OCI-LY7 (cell line): ENCODE measurements around the gene OPRL1. TPM values are rescaled to one million over a fixed set of nuclear protein-coding genes. Genes with fewer than 3 reads are reported as not detected.
"Not testable (repeated sequence)": the region's sequence is repeated elsewhere in the genome, so short reads cannot be mapped to it uniquely, and the experiment has no call there.

Experiments
- BruUV-seq: library from RNA; stranded (reverse); fragments of 400-500 nt; replicated peaks from 2 replicates; lab custom pipeline; 2021; lab: Mats Ljungman, UMichigan
- CTCF ChIA-PET: fragments of 300-600 bp; sonication (Branson Sonifier 250); formaldehyde crosslinking; loops from one replicate; lab custom pipeline; 2022; ENCODE audit warnings: antibody characterized with exemption; ENCODE audit not compliant: unreplicated experiment; lab: Charles Lee
- POLR2A ChIA-PET: fragments of 300-600 bp; sonication (Branson Sonifier 250); formaldehyde crosslinking; loops from one replicate; lab custom pipeline; 2022; ENCODE audit warnings: antibody characterized with exemption; lab: Charles Lee
- DNase-seq: peaks from one replicate; pipeline ENCODE4 v3.0.0-alpha.2; 2015; ENCODE audit warnings: low spot score
- H2AFZ ChIP-seq: fragments of 200-600 bp; sonication (generic), shearing (Covaris generic); 2 replicates; pipeline ENCODE4 v1.6.1; 2014; ENCODE audit warnings: mild to moderate bottlenecking, antibody characterized with exemption, low read length, moderate library complexity
- H3K27ac ChIP-seq: fragments of 200-600 bp; sonication (generic); 2 replicates; pipeline ENCODE4 v1.5.1; 2014; ENCODE audit warnings: mixed run types, low read depth, mild to moderate bottlenecking, moderate library complexity, low read length, inconsistent platforms; ENCODE audit not compliant: poor library complexity, severe bottlenecking
- H3K36me3 ChIP-seq: fragments of 200-600 bp; sonication (generic); 2 replicates; pipeline ENCODE4 v1.6.1; 2014; ENCODE audit warnings: mild to moderate bottlenecking, antibody characterized with exemption, low read length, moderate library complexity, mixed read lengths; ENCODE audit not compliant: insufficient read depth
- H3K4me1 ChIP-seq: fragments of 200-600 bp; sonication (generic); 2 replicates; pipeline ENCODE4 v1.5.1; 2014; ENCODE audit warnings: mild to moderate bottlenecking, low read length; ENCODE audit not compliant: insufficient read depth, poor library complexity, severe bottlenecking
- H3K4me2 ChIP-seq: fragments of 200-600 bp; sonication (generic); 2 replicates; pipeline ENCODE4 v1.6.1; 2014; ENCODE audit warnings: mild to moderate bottlenecking, low read length
- H3K4me3 ChIP-seq: fragments of 200-600 bp; sonication (generic); 2 replicates; pipeline ENCODE4 v1.5.1; 2014; ENCODE audit warnings: mild to moderate bottlenecking, low read depth, low read length; ENCODE audit not compliant: poor library complexity, severe bottlenecking
- H3K79me2 ChIP-seq: fragments of 200-600 bp; sonication (generic); 2 replicates; pipeline ENCODE4 v1.6.1; 2016; ENCODE audit warnings: low read depth, mild to moderate bottlenecking, low read length, moderate library complexity, mixed read lengths; ENCODE audit not compliant: insufficient read depth
- H3K9me2 ChIP-seq: fragments of 200-600 bp; sonication (generic); 2 replicates; pipeline ENCODE4 v1.6.1; 2016; ENCODE audit warnings: mild to moderate bottlenecking, low read length, mixed read lengths; ENCODE audit not compliant: insufficient read depth
- H3K9me3 ChIP-seq: fragments of 200-600 bp; sonication (generic); 2 replicates; pipeline ENCODE4 v1.6.1; 2014; ENCODE audit warnings: mild to moderate bottlenecking, mixed run types, low read length, mixed read lengths
- H4K20me1 ChIP-seq: fragments of 200-600 bp; sonication (generic); 2 replicates; pipeline ENCODE4 v1.6.1; 2014; ENCODE audit warnings: mild to moderate bottlenecking, antibody characterized with exemption, low read length, moderate library complexity, mixed read lengths; ENCODE audit not compliant: insufficient read depth
- CTCF ChIP-seq: fragments of 200-600 bp; sonication (generic); conservative IDR thresholded peaks from 2 replicates; pipeline ENCODE4 v1.5.1; 2014; ENCODE audit warnings: mild to moderate bottlenecking, antibody characterized with exemption, low read length, moderate library complexity, mixed read lengths
- EZH2phosphoT487 ChIP-seq: fragments of 200-600 bp; sonication (generic); IDR thresholded peaks from 2 replicates; pipeline ENCODE4 v1.6.1; 2018; ENCODE audit warnings: low read depth, borderline replicate concordance, mild to moderate bottlenecking, mixed run types, antibody characterized with exemption, low read length, moderate library complexity, mixed read lengths
- intact Hi-C: fragments of 100-400 bp; cut with micrococcal nuclease; formaldehyde crosslinking; loops from one replicate; pipeline ENCODE4 v1.10.0; 2022; ENCODE audit not compliant: unreplicated experiment
- total RNA-seq, 2 experiments: library from RNA; depleted of rRNA in 1 of 2; stranded (reverse); fragments of >200 nt in 1 of 2; shearing (Covaris generic) in 1 of 2; gene quantifications; 2 replicates each; pipeline ENCODE4 v1.2.3, GENCODE V29; 2014 to 2022

OPRL1 gene
- total RNA-seq, 2 experiments from 2014 or later, result 6.4 to 7.6 TPM

GRCh38 chr20:64130876-64131275, 51.0 kb downstream of the OPRL1 start:
- Histone ChIP-seq H3K9me3 (no peaks in the 10 kb centered on the region), H4K20me1 (no peaks in the 10 kb centered on the region), H2AFZ (no peak overlapping the region), H3K36me3 (no peaks in the 10 kb centered on the region), H3K9me2 (no peaks in the 10 kb centered on the region), H3K4me3 (no peak overlapping the region), H3K4me2 (no peak overlapping the region), H3K79me2 (no peaks in the 10 kb centered on the region), H3K4me1 (no peaks in the 10 kb centered on the region), H3K27ac (no peak overlapping the region)
- intact Hi-C loops, result no loop called here
- no peak for DNase-seq
- no TSS peak for BruUV-seq
- ChIA-PET POLR2A (no interaction called here), CTCF (no interaction called here)
- no peak for TF ChIP-seq CTCF
- TF ChIP-seq EZH2phosphoT487, result no peak

GRCh38 chr20:64131406-64131805, 51.5 kb downstream of the OPRL1 start:
- H3K9me3 ChIP-seq, result no peaks in the 10 kb centered on the region
- ChIA-PET POLR2A (no interaction called here), CTCF (no interaction called here)
- H3K4me2 ChIP-seq, result no peak overlapping the region
- no peak overlapping the region for H3K4me3 ChIP-seq
- H2AFZ ChIP-seq, result no peak overlapping the region
- no peaks in the 10 kb centered on the region for H3K4me1 ChIP-seq
- no peaks in the 10 kb centered on the region for H4K20me1 ChIP-seq
- no peak for TF ChIP-seq EZH2phosphoT487
- no peak for TF ChIP-seq CTCF
- no peaks in the 10 kb centered on the region for H3K79me2 ChIP-seq
- no peaks in the 10 kb centered on the region for H3K9me2 ChIP-seq
- intact Hi-C loops, result no loop called here
- no peak overlapping the region for H3K27ac ChIP-seq
- no peaks in the 10 kb centered on the region for H3K36me3 ChIP-seq
- BruUV-seq, result no TSS peak
- no peak for DNase-seq

GRCh38 chr20:64133951-64134407, 54.1 kb downstream of the OPRL1 start:
- TF ChIP-seq CTCF (peak; percentile 73), EZH2phosphoT487 (no peak)
- intact Hi-C loops, result no loop called here

GRCh38 chr20:64134744-64135143, 54.9 kb downstream of the OPRL1 start:
- H4K20me1 ChIP-seq, H3K9me2 ChIP-seq, H3K36me3 ChIP-seq, CTCF ChIA-PET, H3K4me3 ChIP-seq, H2AFZ ChIP-seq, DNase-seq, H3K27ac ChIP-seq, H3K4me2 ChIP-seq, H3K9me3 ChIP-seq, POLR2A ChIA-PET, BruUV-seq, H3K4me1 ChIP-seq, H3K79me2 ChIP-seq, intact Hi-C loops: not testable (repeated sequence)

More at GRCh38 chr20:64133951-64134407, 54.1 kb downstream of the OPRL1 start:
- Histone ChIP-seq H3K79me2 (no peaks in the 10 kb centered on the region), H3K27ac (no peak overlapping the region), H3K36me3 (no peaks in the 10 kb centered on the region), H3K4me3 (no peak overlapping the region), H3K9me3 (no peaks in the 10 kb centered on the region), H3K9me2 (no peaks in the 10 kb centered on the region), H2AFZ (no peak overlapping the region), H3K4me2 (no peak overlapping the region), H4K20me1 (no peaks in the 10 kb centered on the region), H3K4me1 (no peaks in the 10 kb centered on the region)
- BruUV-seq, result no TSS peak
- CTCF ChIA-PET, result no interaction called here
- DNase-seq, result peak; percentile 40
- POLR2A ChIA-PET, result no interaction called here
